Neural cell (in vitro differentiated cells): ENCODE data around the gene NFIA. TPM values are rescaled to one million over a fixed set of nuclear protein-coding genes. Genes with fewer than 3 reads are reported as not detected.

Experiments
- H2AFZ ChIP-seq: fragments of 200-600, 300-800 bp; sonication (generic), shearing (Covaris generic); 2 replicates; pipeline ENCODE4 v1.6.0; 2014; ENCODE audit warnings: low read depth, mild to moderate bottlenecking, antibody characterized with exemption, low read length, moderate library complexity
- H3F3A ChIP-seq: fragments of 200-600 bp; shearing (Covaris generic); 2 replicates; pipeline ENCODE4 v1.6.1; 2016; ENCODE audit warnings: mild to moderate bottlenecking, moderate library complexity, mixed read lengths, antibody characterized with exemption, low read length; ENCODE audit not compliant: insufficient read depth, poor library complexity, severe bottlenecking
- H3K27ac ChIP-seq: fragments of 200-600, 300-800 bp; sonication (generic), shearing (Covaris generic); 2 replicates; pipeline ENCODE4 v1.5.1; 2014; ENCODE audit warnings: mild to moderate bottlenecking, low read length, moderate library complexity
- H3K27me3 ChIP-seq: fragments of 300-800, 200-600 bp; sonication (generic), shearing (Covaris generic); 2 replicates; pipeline ENCODE4 v1.6.0; 2014; ENCODE audit warnings: mild to moderate bottlenecking, low read depth, low read length, moderate library complexity; ENCODE audit not compliant: insufficient read depth
- H3K36me3 ChIP-seq: fragments of 300-800, 200-600 bp; sonication (generic), shearing (Covaris generic); 2 replicates; pipeline ENCODE4 v1.5.1; 2014; ENCODE audit warnings: mild to moderate bottlenecking, antibody characterized with exemption, low read length, moderate library complexity; ENCODE audit not compliant: insufficient read depth
- H3K4me2 ChIP-seq: fragments of 300-800, 200-600 bp; sonication (generic), shearing (Covaris generic); 2 replicates; pipeline ENCODE4 v1.6.0; 2014; ENCODE audit warnings: mild to moderate bottlenecking, low read length
- H3K4me3 ChIP-seq: fragments of 300-800, 200-600 bp; sonication (generic), shearing (Covaris generic); 2 replicates; pipeline ENCODE4 v1.5.1; 2014; ENCODE audit warnings: mild to moderate bottlenecking, low read length, moderate library complexity
- H3K79me2 ChIP-seq: fragments of 200-600 bp; shearing (Covaris generic); replicated peaks from 2 replicates; pipeline ENCODE4 v1.6.0; 2014; ENCODE audit warnings: mild to moderate bottlenecking, low read length, moderate library complexity; ENCODE audit not compliant: insufficient read depth
- H3K9ac ChIP-seq: fragments of 300-800, 200-600 bp; sonication (generic), shearing (Covaris generic); 2 replicates; pipeline ENCODE4 v1.6.1; 2016; ENCODE audit warnings: mild to moderate bottlenecking, low read length, mixed read lengths
- H3K9me2 ChIP-seq: fragments of 200-600 bp; shearing (Covaris generic); 2 replicates; pipeline ENCODE4 v1.6.1; 2016; ENCODE audit warnings: mild to moderate bottlenecking, low read length, mixed read lengths; ENCODE audit not compliant: insufficient read depth
- H3K9me3 ChIP-seq: fragments of 200-600, 300-800 bp; sonication (generic), shearing (Covaris generic); 2 replicates; pipeline ENCODE4 v1.6.1; 2016; ENCODE audit warnings: mild to moderate bottlenecking, mixed run types, low read length, moderate library complexity, mixed read lengths
- H4K20me1 ChIP-seq: fragments of 200-600 bp; shearing (Covaris generic); 2 replicates; pipeline ENCODE4 v1.6.1; 2016; ENCODE audit warnings: mild to moderate bottlenecking, mixed run types; ENCODE audit not compliant: insufficient read depth
- CTCF ChIP-seq: fragments of 450-650 bp; IDR thresholded peaks from 2 replicates; pipeline ENCODE4 v1.5.1; 2014; ENCODE audit warnings: antibody characterized with exemption, mild to moderate bottlenecking, moderate library complexity; ENCODE audit not compliant: poor library complexity, severe bottlenecking
- EP300 ChIP-seq: fragments of 450-650 bp; conservative IDR thresholded peaks from 2 replicates; pipeline ENCODE4 v1.6.1; 2014; ENCODE audit warnings: antibody characterized with exemption, mild to moderate bottlenecking, moderate library complexity; ENCODE audit not compliant: poor library complexity, severe bottlenecking
- EZH2 ChIP-seq: fragments of 200-600, 300-800 bp; shearing (Covaris generic), sonication (generic); IDR thresholded peaks from 2 replicates; pipeline ENCODE4 v1.6.1; 2014; ENCODE audit warnings: antibody characterized with exemption, low read length, borderline replicate concordance, mild to moderate bottlenecking; ENCODE audit not compliant: insufficient read depth, poor library complexity, severe bottlenecking
- MXI1 ChIP-seq: fragments of 450-650 bp; conservative IDR thresholded peaks from 2 replicates; pipeline ENCODE4 v1.6.1; 2014; ENCODE audit warnings: antibody characterized with exemption, mild to moderate bottlenecking; ENCODE audit not compliant: poor library complexity, severe bottlenecking
- POLR2AphosphoS5 ChIP-seq: IDR thresholded peaks from 2 replicates; pipeline ENCODE4 v1.6.1; 2012
- RAD21 ChIP-seq: fragments of 450-650 bp; conservative IDR thresholded peaks from 2 replicates; pipeline ENCODE4 v1.6.1; 2014; ENCODE audit warnings: antibody characterized with exemption, mild to moderate bottlenecking, moderate library complexity
- REST ChIP-seq: IDR thresholded peaks from 2 replicates; pipeline ENCODE4 v1.6.1; 2012; ENCODE audit warnings: borderline replicate concordance
- SMC3 ChIP-seq: fragments of 450-650 bp; conservative IDR thresholded peaks from 2 replicates; pipeline ENCODE4 v1.6.1; 2014; ENCODE audit warnings: antibody characterized with exemption, mild to moderate bottlenecking, moderate library complexity; ENCODE audit not compliant: poor library complexity
- TAF1 ChIP-seq: IDR thresholded peaks from 2 replicates; pipeline ENCODE4 v1.6.1; 2012; ENCODE audit warnings: low read depth
- polyA plus RNA-seq: library from polyadenylated mRNA; depleted of rRNA; stranded (reverse); fragments of >200 nt; gene quantifications from 2 replicates; pipeline ENCODE4 v1.2.3, GENCODE V29; 2014

Gene NFIA
- polyA plus RNA-seq, 1 donor from 2014 or later, result 0.47 TPM

GRCh38 chr1:61338899-61339298, 256.5 kb downstream of the NFIA start:
- Histone ChIP-seq H3K9ac (no peak overlapping the region), H3K4me3 (no peak overlapping the region), H4K20me1 (no peaks in the 10 kb centered on the region), H3K36me3 (no peaks in the 10 kb centered on the region), H3K9me3 (no peaks in the 10 kb centered on the region), H3K27ac (no peak overlapping the region), H2AFZ (no peak overlapping the region), H3K9me2 (no peaks in the 10 kb centered on the region), H3K4me2 (no peak overlapping the region), H3F3A (no peaks in the 10 kb centered on the region), H3K27me3 (no peaks in the 10 kb centered on the region), H3K79me2 (no peaks in the 10 kb centered on the region)
- TF ChIP-seq EP300, result no peak
- TF ChIP-seq SMC3, result no peak
- no peak for TF ChIP-seq POLR2AphosphoS5
- no peak for TF ChIP-seq TAF1
- TF ChIP-seq MXI1, result no peak
- no peak for TF ChIP-seq CTCF
- no peak for TF ChIP-seq REST

GRCh38 chr1:61341426-61341825, 259.1 kb downstream of the NFIA start:
- TF ChIP-seq CTCF, result no peak
- TF ChIP-seq TAF1, result no peak
- TF ChIP-seq REST, result no peak
- no peak for TF ChIP-seq EZH2
- TF ChIP-seq SMC3, result no peak
- TF ChIP-seq MXI1, result no peak
- no peak for TF ChIP-seq POLR2AphosphoS5
- no peak for TF ChIP-seq EP300
- no peak for TF ChIP-seq RAD21

More at GRCh38 chr1:61341426-61341825, 259.1 kb downstream of the NFIA start:
- Histone ChIP-seq H3F3A (no peaks in the 10 kb centered on the region), H3K36me3 (no peaks in the 10 kb centered on the region), H3K79me2 (no peaks in the 10 kb centered on the region), H3K27me3 (no peaks in the 10 kb centered on the region), H3K9me2 (no peaks in the 10 kb centered on the region), H3K9me3 (no peaks in the 10 kb centered on the region), H4K20me1 (no peaks in the 10 kb centered on the region), H3K4me3 (no peak overlapping the region), H3K9ac (no peak overlapping the region), H3K27ac (no peak overlapping the region), H3K4me2 (no peak overlapping the region), H2AFZ (no peak overlapping the region)
